Measurements from ENCODE around the gene IFIT1.
"Not testable (repeated sequence)": the region's sequence is repeated elsewhere in the genome, so short reads cannot be mapped to it uniquely, and the experiment has no call there.

Gene IFIT1

DNA sequence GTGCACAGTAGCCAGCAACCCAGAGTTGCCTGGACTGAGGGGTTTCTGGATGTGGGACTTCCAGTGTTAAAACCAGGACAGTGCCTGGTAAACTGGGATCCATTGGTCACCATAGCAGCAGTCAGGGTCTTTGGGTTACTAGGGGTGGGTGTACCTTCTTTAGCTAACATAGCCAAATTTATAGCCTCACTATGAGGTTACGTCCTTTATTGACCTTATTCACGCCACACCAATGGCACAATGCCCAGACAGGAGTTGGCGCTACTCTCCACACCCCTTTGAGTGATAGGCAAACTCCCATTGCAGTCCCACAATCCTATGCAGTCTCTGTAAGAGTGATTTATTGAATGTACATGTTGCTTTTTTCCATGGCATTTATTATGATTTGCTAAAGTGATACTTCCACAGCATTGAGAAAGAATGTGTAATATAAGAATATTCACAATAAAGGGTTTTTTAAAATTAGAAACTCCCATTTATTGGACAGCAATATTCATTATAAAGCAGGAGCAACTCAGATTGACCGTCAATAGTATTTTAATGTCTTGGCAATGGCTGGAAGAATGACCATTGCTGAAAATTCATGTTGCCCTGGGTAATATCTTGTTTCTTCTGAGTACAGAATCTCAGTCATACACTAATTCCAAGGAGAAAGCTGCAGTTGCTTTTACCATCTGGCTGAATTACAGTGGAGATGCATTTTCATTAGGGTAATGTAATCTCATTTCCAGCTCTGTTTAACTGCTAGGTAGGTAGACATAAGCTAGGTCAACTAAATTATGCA lies 48.0 kb downstream of the IFIT1 start:
- DNase-seq (ENCODE audit: low spot score) = no peak

GRCh38 chr10:89442289-89442688 lies 49.9 kb downstream of the IFIT1 start:
- no peak for DNase-seq (ENCODE audit: low spot score)

DNA sequence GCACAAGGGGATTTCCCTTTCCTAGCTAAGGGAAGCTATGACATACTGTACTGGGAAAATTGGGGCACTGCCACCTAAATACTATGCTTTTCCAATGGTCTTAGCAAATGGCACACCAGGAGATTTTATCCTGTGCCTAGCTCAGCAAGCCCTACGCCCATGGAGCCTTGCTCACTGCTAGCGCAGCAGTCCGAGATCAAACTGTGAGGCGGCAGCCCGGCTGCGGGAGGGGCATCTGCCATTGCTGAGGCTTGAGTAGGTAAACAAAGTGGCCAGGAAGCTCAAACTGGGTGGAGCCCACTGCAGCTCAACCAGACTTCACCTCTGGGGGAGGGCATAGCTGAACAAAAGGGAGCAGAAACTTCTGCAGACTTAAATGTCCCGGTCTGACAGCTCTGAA lies 52.4 kb downstream of the IFIT1 start:
- DNase-seq (ENCODE audit: low spot score) = not testable (repeated sequence)

DNA sequence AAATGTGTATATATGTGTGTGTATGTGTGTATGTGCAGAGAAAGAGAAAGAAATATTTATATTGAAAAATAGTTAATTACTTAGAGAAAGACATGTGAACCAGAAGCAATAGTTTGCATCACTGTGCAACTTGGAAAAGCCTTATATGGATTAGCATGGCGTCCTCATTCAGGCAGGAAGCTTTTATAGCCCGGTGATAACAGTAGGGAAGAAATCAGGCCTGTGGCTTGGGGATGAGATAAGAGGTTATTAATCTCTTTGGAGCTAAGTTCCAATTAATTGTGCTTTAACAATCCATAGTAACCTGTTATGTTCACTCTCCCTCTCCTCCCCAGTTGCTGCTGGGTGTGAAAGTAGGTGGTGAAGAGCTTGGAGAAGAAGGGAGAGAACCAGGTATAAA lies 58.5 kb downstream of the IFIT1 start:
- DNase-seq (ENCODE audit: low spot score) = no peak

GRCh38 chr10:89452193-89452592 lies 59.8 kb downstream of the IFIT1 start:
- DNase-seq (ENCODE audit: low spot score) = no peak

DNA sequence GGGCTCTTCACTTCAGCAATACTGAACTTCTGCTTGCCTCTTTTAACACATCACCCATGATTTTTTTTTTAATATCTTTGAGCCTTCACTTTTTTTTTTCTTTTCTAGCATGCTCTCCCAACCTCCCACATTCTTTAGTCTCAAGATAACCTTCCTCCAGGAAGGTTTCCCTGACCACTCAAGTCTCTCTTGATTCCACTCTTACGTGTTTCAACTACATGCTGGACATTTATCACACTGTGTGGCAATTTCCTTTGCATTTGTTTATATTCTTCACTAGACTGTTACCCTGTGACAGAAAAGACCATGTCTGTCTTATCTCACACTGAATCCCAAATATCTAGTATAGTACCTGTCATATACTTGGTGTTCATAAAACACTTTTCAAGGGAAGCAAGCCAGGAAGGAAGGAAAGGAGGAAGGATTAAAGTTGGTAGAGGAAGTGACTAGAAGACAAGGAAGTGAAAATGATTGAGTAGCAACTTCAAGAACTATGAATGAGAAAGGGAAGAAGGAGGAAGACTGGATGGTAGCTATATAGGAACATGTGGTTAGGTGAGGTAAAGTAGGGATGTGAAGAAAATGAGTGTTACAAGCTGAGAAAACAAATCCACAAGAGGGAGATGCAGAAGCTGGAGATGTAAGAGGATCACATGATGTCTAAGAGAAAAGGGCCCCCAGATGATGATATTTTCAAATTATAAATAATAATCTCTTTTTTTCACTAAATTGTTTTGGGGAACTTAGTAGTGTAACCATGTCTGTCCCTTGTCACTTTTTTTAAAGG lies 62.3 kb downstream of the IFIT1 start:
- no peak for DNase-seq (ENCODE audit: low spot score)
